LNCAP (cell line): ENCODE measurements around the gene AIP.

Experiments used
- TF ChIP-seq, protein P1 (sequence below): fragments of 450-650 bp; IDR thresholded peaks from 2 replicates; pipeline ENCODE4 v1.5.1; 2017; ENCODE audit warnings: mild to moderate bottlenecking

AIP gene

GRCh38 chr11:67463680-67464410 is 19.0 kb upstream of the AIP start:
- TF ChIP-seq, protein P1, sequence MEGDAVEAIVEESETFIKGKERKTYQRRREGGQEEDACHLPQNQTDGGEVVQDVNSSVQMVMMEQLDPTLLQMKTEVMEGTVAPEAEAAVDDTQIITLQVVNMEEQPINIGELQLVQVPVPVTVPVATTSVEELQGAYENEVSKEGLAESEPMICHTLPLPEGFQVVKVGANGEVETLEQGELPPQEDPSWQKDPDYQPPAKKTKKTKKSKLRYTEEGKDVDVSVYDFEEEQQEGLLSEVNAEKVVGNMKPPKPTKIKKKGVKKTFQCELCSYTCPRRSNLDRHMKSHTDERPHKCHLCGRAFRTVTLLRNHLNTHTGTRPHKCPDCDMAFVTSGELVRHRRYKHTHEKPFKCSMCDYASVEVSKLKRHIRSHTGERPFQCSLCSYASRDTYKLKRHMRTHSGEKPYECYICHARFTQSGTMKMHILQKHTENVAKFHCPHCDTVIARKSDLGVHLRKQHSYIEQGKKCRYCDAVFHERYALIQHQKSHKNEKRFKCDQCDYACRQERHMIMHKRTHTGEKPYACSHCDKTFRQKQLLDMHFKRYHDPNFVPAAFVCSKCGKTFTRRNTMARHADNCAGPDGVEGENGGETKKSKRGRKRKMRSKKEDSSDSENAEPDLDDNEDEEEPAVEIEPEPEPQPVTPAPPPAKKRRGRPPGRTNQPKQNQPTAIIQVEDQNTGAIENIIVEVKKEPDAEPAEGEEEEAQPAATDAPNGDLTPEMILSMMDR: no peak

DNA sequence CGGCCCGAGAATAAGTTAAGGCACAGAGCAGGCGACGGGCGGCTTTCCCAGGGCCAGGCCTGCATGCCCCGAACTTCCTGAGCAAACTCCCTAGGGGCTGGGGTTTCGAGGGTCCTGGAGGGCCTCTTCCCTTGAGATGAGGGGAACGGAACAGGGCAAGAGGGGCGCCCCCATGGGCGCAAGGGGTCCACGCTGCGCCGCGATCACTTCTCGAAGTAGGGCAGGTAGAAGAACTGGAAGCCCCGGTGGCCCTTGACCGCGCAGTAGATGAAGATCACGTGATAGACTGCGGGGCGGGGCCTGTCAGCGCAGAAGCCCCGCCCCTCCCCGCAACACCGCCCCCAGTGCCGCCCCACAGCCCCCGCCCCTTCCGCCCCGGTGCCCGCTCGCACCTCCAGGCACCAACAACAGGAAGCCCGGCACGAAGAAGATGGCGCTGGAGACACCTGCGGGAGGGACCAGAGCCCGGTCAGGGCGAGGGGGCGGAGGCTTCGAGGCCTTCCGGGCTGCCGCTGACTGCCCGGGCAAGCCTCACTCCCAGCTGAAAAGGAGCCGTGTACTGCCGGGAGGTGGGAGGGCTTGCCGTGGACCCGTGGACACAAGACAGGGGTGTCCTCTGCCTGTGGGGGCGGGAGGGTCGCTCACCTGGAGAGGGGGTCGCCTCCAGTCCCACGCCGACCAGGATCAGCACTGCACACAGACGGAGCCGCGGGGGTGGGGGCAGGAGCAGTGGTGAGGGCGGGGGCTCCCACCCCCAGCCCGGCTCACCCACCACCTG is 18.2 kb upstream of the AIP start:
- TF ChIP-seq, protein P1: no peak

GRCh38 chr11:67465189-67465510 is 17.7 kb upstream of the AIP start:
- TF ChIP-seq, protein P1: no peak

DNA sequence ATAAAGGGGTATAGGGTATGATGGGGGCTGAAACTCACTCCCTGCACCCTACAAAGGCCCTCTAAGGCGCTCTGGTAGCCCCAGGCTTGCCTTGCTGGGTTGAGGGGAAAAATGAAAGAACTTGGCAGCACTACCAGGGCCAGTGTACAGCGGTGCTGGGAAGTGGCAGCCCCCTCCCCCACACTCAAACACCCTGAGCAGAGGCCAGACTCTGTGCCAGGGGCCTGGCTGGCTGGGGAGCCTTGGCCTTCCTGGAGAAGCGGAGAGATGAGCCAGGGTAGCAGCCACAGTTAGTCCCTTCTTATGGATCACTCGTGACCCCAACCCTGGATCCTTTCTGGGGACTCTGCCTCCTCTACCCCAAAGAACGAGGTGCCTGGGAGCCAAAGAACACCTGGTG is 16.5 kb upstream of the AIP start:
- TF ChIP-seq, protein P1: no peak

GRCh38 chr11:67466962-67467771 is 15.7 kb upstream of the AIP start:
- TF ChIP-seq, protein P1: no peak

DNA sequence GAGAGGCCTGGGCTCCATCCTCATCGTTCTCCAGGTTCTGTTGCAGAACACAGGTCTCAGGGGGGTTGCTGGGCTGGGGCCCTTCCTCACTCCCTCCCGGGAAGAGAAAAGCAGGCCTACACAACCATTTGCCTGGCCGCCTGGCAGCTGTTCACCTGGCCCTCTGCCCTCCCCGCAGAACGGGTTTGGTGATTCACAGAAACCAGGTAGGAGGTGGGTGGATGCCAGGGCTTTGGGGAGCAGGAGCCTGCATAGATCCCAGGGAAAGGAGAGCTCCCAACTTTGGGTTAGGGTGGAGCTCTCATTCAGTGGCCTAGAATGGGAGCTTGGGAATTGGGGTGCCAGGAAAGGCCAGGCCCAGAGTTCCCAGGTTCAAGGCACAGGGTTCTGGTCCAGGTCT is 14.8 kb upstream of the AIP start:
- TF ChIP-seq, protein P1: no peak

DNA sequence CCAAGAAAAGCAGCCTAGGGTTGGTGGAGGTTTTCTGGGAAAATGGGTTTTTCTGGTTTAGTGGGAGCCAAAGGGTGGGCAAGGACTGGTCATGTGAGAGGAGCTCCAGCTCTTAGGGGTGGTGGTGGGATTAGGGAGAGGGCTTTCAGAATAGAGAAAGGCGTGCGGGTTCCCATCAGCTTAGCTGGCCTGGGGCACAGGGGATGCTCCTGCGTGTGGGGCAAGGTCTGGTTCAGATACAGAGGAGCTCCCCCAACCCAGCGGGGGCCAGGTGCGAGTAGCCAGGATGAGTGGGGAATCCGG is 14.4 kb upstream of the AIP start:
- TF ChIP-seq, protein P1: no peak
